NCI-H2107 treated with DMSO at 0.1 percent for 48 hours (cell line): ENCODE data around the gene VBP1.
A peak's percentile ranks its signal among the peaks of the same experiment; 100 is the strongest.
"Not testable (repeated sequence)": the region's sequence is repeated elsewhere in the genome, so short reads cannot be mapped to it uniquely, and the experiment has no call there.

Experiments
- DNase-seq: peaks from one replicate; lab custom pipeline; 2025; ENCODE audit not compliant: unreplicated experiment; lab: John Stamatoyannopoulos, UW

The VBP1 gene

GRCh38 chrX:155216179-155216939, at the start of gene VBP1:
Gene VBP1 (plus strand): TSS chrX:155216460. CDS start chrX:155216483, 23 bp downstream.
- peak; percentile 94 for DNase-seq

- DNase-seq, result no peak
Measured at GRCh38 chrX:155169881-155170280, 46.4 kb upstream of the VBP1 start.

- DNase-seq, result no peak
Measured at GRCh38 chrX:155179346-155179997, 36.8 kb upstream of the VBP1 start.

GRCh38 chrX:155188786-155189185, 27.5 kb upstream of the VBP1 start:
- no peak for DNase-seq

- no peak for DNase-seq
Measured at GRCh38 chrX:155211208-155211607, 5.1 kb upstream of the VBP1 start.

GRCh38 chrX:155213731-155214130, 2.5 kb upstream of the VBP1 start:
- DNase-seq, result no peak

GRCh38 chrX:155215443-155216178, 649 bp upstream of the VBP1 start:
- peak; percentile 57 for DNase-seq

- peak; percentile 19 for DNase-seq
Measured at GRCh38 chrX:155216940-155217440, 730 bp downstream of the VBP1 start.

- no peak for DNase-seq
Measured at GRCh38 chrX:155218777-155219176, 2.5 kb downstream of the VBP1 start.

- no peak for DNase-seq
Measured at GRCh38 chrX:155221351-155221750, 5.1 kb downstream of the VBP1 start.

- not testable (repeated sequence) for DNase-seq
Measured at GRCh38 chrX:155223746-155224145, 7.5 kb downstream of the VBP1 start.

- DNase-seq, result no peak
Measured at GRCh38 chrX:155225774-155226173, 9.5 kb downstream of the VBP1 start.

- DNase-seq, result no peak
Measured at GRCh38 chrX:155231163-155231562, 14.9 kb downstream of the VBP1 start.

- no peak for DNase-seq
Measured at GRCh38 chrX:155235891-155236290, 19.6 kb downstream of the VBP1 start.

GRCh38 chrX:155237719-155238118, 21.5 kb downstream of the VBP1 start:
- DNase-seq, result no peak

GRCh38 chrX:155242300-155242699, 26.0 kb downstream of the VBP1 start:
- no peak for DNase-seq

GRCh38 chrX:155246748-155247147, 30.5 kb downstream of the VBP1 start:
- DNase-seq, result no peak

- no peak for DNase-seq
Measured at GRCh38 chrX:155247497-155247896, 31.2 kb downstream of the VBP1 start.

- DNase-seq, result no peak
Measured at GRCh38 chrX:155251391-155251790, 35.1 kb downstream of the VBP1 start.

GRCh38 chrX:155259752-155260151, 43.5 kb downstream of the VBP1 start:
- no peak for DNase-seq

GRCh38 chrX:155262970-155263754, 46.9 kb downstream of the VBP1 start:
- no peak for DNase-seq
